B cell (primary cell): ENCODE results near the gene CKMT2.

ENCODE experiments used
- CTCF ChIP-seq: fragments of 200-600 bp; IDR thresholded peaks from one replicate; pipeline ENCODE4 v1.8.0; 2022; ENCODE audit warnings: antibody characterized with exemption, mild to moderate bottlenecking
- EZH2 ChIP-seq: IDR thresholded peaks from 2 replicates; pipeline ENCODE4 v1.6.1; 2012; ENCODE audit warnings: borderline replicate concordance, low read depth, mild to moderate bottlenecking, moderate library complexity, low read length; ENCODE audit not compliant: insufficient read depth, poor library complexity, severe bottlenecking

- no peak for TF ChIP-seq EZH2
- no peak for TF ChIP-seq CTCF
Measured at GRCh38 chr5:81303563-81303962, 70.4 kb downstream of the CKMT2 start.
